IMR-90 (cell line): ENCODE data around the gene DUSP6.

Experiments used
- BHLHE40 ChIP-seq: fragments of 150-350 bp; IDR thresholded peaks from 2 replicates; pipeline ENCODE4 v1.6.1; 2016; ENCODE audit warnings: mild to moderate bottlenecking, low read depth, low read length
- CTCF ChIP-seq: conservative IDR thresholded peaks from 2 replicates; pipeline ENCODE4 v1.5.1; 2012; ENCODE audit warnings: mild to moderate bottlenecking, low read depth, low read length, improper control_type of control experiment
- FOS ChIP-seq: fragments of 150-350 bp; IDR thresholded peaks from 2 replicates; pipeline ENCODE4 v1.6.1; 2016; ENCODE audit warnings: low read depth, low read length
- MAFK ChIP-seq: IDR thresholded peaks from 2 replicates; pipeline ENCODE4 v1.6.1; 2012; ENCODE audit warnings: low read depth, low read length, improper control_type of control experiment
- MAZ ChIP-seq: IDR thresholded peaks from 2 replicates; pipeline ENCODE4 v1.6.1; 2012; ENCODE audit warnings: low read depth, mild to moderate bottlenecking, low read length, improper control_type of control experiment, moderate library complexity, borderline replicate concordance
- MXI1 ChIP-seq: IDR thresholded peaks from 2 replicates; pipeline ENCODE4 v1.6.1; 2012; ENCODE audit warnings: low read depth, mild to moderate bottlenecking, low read length, moderate library complexity, borderline replicate concordance
- POLR2A ChIP-seq: IDR thresholded peaks from 2 replicates; pipeline ENCODE4 v1.6.1; 2012; ENCODE audit warnings: mild to moderate bottlenecking, low read depth, low read length
- RAD21 ChIP-seq: IDR thresholded peaks from 2 replicates; pipeline ENCODE4 v1.6.1; 2012; ENCODE audit warnings: low read length, improper control_type of control experiment
- RCOR1 ChIP-seq: IDR thresholded peaks from 2 replicates; pipeline ENCODE4 v1.6.1; 2012; ENCODE audit warnings: mild to moderate bottlenecking, low read length, improper control_type of control experiment; ENCODE audit not compliant: insufficient replicate concordance
- RFX5 ChIP-seq: IDR thresholded peaks from 2 replicates; pipeline ENCODE4 v1.8.0; 2012; ENCODE audit warnings: low read depth, mild to moderate bottlenecking, low read length, moderate library complexity
- USF2 ChIP-seq: fragments of 150-350 bp; IDR thresholded peaks from 2 replicates; pipeline ENCODE4 v1.6.1; 2017; ENCODE audit warnings: mild to moderate bottlenecking, antibody characterized with exemption, low read length, low read depth
- TF ChIP-seq, protein P1 (sequence below): fragments of 150-350 bp; IDR thresholded peaks from 2 replicates; pipeline ENCODE4 v1.6.1; 2016; ENCODE audit warnings: low read depth, mild to moderate bottlenecking, low read length, moderate library complexity, borderline replicate concordance

DNA sequence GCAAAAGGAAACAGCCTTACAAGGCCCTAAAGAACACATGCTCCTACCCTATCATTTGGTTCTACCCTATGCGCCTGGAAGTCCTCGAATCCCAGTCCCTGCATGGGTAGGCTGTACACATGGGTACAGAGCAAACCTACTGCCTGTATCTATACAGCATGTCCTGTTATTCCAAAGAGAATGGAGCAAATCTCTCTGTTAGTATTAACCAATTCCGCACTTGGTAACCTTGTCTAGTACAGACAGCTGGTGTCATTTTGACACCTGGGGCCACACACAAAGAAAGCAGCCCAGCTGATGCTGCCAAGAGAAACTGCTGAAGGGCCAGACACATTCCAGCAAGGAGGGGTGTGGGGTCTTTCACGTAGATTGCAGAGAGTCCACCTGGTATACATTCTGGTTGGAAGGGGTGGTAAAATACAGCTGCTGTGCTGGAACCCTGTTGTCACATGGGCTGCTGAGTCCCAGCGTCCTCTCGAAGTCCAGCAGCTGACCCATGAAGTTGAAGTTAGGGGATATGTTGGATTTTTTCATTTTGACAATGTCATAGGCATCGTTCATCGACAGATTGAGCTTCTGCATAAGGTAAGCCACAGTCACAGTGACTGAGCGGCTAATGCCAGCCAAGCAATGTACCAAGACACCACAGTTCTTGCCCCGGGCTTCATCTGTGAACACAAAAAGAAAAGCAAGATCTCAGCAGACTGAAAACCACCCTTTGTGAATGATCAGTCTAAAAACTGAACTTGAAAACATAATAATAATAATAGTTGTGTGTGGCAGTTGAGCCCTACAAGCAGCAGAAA is 3.2 kb downstream of the DUSP6 start:
- TF ChIP-seq USF2 (no peak), CTCF (no peak), POLR2A (no peak; the same call in 1 of the 2 replicates), MAFK (no peak), BHLHE40 (no peak), RCOR1 (no peak), MXI1 (no peak), RFX5 (no peak), MAZ (no peak), RAD21 (no peak), FOS (no peak)
- TF ChIP-seq, protein P1, sequence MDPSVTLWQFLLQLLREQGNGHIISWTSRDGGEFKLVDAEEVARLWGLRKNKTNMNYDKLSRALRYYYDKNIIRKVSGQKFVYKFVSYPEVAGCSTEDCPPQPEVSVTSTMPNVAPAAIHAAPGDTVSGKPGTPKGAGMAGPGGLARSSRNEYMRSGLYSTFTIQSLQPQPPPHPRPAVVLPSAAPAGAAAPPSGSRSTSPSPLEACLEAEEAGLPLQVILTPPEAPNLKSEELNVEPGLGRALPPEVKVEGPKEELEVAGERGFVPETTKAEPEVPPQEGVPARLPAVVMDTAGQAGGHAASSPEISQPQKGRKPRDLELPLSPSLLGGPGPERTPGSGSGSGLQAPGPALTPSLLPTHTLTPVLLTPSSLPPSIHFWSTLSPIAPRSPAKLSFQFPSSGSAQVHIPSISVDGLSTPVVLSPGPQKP: no peak
